ENCODE data around the gene PGM5.

- TF ChIP-seq CTCF (IDR thresholded peaks at IDR 0.05; ENCODE audit: extremely low read depth in 1 of 2, insufficient read depth in 1 of 2, low read depth in 1 of 2, low read length in 2 of 2) (no peak), POLR2A (IDR thresholded peaks at IDR 0.05; ENCODE audit: low read depth, low read length) (no peak), POLR2AphosphoS5 (IDR thresholded peaks at IDR 0.05; ENCODE audit: insufficient read depth, low read depth, low read length) (no peak), MYC (IDR thresholded peaks at IDR 0.05; ENCODE audit: low read depth, low read length) (no peak)
These were observed 175.7 kb downstream of the PGM5 start for GRCh38 chr9:68532131-68532530.
